HG03025 (cell line): Measurements from ENCODE around the gene THSD8.
"Not testable (repeated sequence)": the region's sequence is repeated elsewhere in the genome, so short reads cannot be mapped to it uniquely, and the experiment has no call there.

Experiments used
- ATAC-seq: cut with Tn5 transposase; IDR thresholded peaks from one replicate; pipeline ENCODE4 v1.9.1; 2021; ENCODE audit warnings: mild to moderate bottlenecking, moderate library complexity; ENCODE audit not compliant: unreplicated experiment, low FRiP score

Gene THSD8

DNA sequence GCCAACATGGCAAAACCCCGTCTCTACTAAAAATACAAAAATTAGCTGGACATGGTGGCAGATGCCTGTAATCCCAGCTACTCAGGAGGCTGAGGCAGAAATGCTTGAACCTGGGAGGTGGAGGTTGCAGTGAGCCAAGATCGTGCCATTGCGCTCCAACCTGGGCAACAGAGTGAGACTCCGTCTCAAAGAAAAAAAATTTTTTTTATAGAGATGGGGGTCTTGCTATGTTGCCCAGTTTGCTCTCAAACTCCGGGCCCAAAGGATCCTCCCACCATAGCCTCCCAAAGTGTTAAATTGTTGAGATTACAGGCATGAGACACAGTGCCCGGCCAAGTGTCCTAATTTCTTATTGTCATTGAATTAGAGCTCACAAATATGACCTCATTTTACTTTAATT lies 15.3 kb downstream of the THSD8 start:
- ATAC-seq: not testable (repeated sequence)

DNA sequence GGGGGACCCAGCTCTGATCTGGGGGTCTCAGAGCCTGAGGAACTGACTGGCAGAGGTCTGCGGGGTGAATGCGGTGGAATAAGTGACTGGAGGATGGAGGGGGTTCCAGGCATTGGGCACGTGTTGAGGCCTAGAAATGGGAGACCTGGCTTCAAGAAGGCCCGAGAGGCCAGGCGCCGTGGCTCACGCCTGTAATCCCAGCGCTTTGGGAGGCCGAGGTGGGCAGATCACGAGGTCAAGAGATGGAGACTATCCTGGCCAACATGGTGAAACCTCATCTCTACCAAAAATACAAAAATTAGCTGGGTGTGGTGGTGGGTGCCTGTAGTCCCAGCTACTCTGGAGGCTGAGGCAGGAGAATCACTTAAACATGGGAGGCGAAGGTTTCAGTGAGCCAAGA lies 15.9 kb downstream of the THSD8 start:
- not testable (repeated sequence) for ATAC-seq

DNA sequence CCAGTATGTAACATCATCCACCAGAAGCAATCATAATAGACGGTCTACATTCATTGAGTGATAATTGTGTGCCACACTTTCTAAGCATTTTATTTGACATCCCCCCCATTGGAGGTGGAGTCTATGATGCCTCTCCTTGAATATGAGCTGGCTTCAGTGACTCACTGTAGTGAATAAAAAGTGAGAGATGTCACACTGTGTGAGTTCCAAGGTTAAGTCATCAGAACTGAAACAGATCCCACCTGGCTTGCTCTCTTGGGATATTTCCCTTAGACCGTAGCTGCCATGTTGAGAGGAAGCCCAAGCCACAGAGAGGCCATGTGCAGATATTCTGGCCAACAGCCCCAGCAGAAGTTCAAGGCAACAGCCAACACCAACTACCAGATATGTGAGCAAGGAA lies 19.9 kb downstream of the THSD8 start:
- ATAC-seq: no peak

DNA sequence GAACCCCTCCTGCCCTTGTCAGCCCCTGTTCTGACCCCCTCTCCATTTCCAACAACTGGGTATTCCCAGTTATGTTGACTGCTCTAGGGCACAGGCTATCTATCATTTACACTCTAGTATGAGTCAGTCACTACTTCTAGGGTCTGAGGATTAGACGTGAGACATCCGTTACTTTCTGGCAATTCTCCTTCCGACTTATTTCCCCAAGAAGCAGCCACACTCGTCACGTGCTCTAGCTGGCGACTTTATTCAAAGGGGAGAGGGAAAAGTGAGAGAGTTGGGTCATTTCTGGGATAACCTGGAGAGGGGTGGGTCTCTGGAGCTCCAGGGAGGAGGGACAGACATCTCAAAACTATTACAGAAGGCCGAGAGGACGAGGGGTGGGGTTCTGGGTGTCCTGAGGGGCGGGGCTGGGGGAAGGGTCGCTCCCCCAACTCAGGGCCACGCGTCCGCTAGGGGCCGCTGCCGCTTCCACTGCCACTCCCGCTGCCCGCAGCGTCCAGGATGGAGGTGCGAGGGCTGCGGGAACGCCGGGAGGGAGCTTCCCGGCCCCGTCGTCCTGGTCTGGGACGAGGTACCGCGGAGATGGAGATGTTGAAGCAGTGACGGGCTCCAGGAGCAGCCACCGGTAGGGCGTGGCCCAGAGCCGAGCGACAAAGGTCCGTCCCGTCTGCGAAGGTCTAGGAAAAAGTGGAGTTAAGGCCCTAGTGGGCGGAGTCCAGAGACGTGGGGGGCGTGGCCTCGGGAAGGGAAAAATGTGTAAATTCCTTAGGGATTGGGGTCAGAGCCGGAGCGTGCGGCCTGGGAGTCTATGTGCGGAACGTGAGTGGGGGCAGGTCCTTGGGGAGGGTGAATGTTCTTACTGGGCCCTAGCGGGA lies 23.6 kb downstream of the THSD8 start:
- ATAC-seq: no peak

DNA sequence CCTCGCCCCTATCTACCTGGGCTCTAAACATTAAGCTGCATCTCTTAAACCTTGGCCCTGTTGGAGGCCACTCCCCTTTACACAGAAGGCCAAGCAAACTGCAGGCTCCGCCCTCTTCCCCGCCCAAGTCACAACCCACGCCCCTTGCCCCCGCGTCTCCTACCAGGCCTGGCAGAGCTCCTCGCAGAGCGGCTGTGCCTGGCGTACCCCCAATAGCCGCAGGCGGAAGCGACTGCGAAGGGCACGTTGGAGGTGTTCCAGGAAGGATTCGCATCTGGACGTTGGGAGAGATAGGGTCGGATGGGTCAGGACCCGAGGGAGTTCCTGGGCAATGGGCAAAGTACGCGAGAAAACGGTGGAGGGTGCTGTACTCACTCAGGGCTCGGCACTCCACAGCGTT lies 26.6 kb downstream of the THSD8 start:
- ATAC-seq: no peak

DNA sequence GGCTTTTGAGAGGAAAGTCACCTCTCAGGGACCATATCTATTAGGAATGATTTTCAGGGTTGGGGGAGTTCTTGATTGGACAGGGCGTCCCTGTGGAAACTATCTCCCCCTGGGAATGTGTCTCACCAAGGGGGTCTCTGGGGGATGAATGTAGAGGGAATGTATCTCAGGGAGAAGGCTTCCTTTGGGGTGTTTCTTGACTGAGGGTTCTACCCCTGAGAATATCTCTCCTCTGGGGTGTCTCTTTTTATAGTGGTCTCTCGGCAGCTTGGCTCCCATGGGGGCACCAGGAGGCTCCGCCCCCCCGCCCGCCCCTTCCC lies 31.5 kb downstream of the THSD8 start:
- ATAC-seq: no peak

DNA sequence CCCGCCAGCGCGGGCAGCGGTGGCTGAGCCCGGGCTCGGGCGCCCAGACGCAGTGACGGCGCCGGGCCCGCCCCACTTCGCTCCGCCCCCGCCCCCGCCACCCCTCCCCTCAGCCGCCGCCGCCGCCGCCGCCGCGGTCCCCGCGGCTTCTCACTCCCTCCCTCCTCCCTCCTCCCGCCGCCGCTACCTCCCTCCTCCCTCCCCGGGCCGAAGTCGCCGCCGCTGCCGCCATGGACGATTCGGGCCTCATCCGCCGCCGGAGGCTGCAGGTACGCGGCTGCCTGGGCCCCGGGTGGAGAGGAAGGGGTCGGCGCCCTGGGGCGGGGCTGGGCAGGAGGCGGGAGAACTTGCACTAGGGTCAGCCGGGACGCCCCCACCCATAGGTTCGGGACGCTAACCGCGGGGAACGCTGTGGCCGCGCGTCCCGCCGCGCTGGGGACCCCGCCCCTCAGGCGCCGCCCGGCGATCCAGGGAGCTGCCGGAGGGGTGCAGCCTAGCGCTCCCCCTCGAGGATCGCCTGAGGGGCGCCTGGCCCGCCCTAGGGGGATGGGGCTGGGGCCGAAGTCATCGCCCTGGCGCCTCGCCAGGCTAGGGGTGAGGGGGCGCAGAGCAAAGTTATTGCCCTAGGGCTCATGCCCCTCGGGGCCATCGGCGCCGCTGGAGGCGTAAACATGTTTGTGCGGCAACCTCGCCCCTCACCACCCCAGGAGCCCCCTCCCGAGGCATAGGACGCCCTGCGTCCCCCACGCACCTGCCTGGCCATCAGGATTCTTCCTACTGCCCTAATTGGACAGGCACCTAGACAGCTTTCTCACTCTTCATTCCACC lies 32.1 kb downstream of the THSD8 start:
- ATAC-seq: no peak

DNA sequence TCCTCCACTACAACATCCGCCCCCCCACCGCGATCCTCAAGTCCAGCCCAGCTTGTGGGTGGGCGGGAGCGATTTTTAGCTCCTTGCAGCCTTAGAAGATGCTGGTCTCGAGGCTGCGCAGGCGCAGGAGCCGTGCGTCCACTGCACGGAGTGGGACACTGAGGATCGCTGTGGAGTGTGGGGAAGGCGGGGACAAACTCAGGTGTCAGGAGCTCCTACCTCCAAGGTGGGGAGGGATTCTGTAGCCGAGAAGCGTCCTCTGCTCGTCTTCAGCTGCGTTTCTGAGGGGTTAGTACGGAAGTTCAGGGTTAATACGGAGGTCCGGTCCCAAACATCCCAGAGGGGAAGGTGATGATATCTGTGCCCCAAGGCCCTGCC lies 32.7 kb downstream of the THSD8 start, which contains the start of gene RTBDN:
Gene RTBDN, minus strand, starts transcription at position 14 of the 378 bp plus-strand sequence. CDS start 4,600 bp downstream, outside the sequence.
- no peak for ATAC-seq

DNA sequence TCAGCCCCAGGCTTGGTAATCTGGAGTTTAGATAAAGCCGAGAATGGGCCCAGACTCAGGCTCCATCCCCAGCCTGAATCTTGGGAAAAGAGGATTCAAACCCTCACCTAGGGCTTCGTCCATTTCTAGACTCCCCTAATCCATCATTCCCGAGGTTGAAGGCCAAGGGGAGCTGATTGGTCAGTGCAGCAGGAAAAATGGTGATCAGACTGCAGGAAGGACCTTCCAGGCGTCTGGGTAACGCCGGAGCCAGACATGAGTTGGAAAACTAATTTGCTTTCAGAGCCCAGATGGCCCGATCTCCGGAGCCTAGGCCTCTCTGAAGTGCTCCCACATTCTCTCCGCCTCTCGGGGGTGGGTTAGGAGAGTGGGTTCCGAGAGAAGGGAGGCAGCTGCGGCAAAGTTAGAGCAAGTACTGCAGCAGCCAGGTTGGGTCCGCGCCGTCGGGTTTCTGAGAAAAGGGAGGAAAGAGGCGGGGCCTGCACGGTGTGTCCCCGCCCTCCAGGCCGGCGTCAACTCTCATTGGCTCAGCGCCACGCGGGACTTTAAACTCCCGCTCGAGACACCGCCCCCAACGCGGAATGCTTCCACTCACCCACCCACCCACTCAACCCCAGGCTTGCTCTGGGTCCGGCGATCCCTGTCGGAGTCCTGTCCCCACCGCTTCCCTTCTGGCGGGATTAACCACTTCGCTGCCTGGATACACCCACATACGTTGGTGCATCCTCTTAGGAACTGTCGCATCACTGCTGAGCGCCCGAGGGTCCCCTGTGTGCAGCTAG lies 33.3 kb downstream of the THSD8 start:
- ATAC-seq: no peak

DNA sequence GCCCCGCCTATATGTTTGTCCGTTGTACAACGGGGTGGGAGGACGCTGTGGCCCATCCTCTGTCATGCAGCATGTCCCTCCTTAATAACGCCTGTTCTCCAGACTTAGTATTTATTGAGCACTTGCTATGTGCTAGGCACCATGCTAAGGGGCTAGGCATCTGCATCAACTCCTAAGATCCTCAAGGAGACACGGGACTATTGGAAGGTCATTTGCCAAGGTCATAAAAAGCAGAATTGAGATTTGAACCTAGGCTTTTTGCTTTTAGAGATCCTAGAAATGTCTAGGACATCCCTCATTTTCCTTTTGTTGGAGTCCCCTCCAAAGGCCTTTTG lies 34.6 kb downstream of the THSD8 start:
- ATAC-seq: no peak

DNA sequence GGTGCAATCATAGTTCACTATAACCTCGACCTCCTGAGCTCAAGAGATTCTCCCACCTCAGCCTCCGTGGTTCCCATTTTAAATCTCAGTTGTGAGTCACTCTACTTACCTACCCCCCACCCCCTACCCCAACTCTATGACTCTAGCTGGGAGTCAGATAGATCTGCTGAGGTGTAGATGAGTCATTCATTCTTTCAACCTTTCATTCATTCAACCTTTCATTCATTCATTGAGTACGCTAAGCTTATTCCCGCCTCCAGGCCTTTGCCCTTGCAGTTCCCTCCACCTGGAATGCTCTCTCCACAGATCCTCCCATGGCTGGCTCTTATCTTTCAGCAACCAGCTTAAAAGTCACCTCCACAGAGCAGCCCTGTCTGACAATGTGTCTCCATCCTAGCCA lies 35.4 kb downstream of the THSD8 start:
- ATAC-seq: no peak

DNA sequence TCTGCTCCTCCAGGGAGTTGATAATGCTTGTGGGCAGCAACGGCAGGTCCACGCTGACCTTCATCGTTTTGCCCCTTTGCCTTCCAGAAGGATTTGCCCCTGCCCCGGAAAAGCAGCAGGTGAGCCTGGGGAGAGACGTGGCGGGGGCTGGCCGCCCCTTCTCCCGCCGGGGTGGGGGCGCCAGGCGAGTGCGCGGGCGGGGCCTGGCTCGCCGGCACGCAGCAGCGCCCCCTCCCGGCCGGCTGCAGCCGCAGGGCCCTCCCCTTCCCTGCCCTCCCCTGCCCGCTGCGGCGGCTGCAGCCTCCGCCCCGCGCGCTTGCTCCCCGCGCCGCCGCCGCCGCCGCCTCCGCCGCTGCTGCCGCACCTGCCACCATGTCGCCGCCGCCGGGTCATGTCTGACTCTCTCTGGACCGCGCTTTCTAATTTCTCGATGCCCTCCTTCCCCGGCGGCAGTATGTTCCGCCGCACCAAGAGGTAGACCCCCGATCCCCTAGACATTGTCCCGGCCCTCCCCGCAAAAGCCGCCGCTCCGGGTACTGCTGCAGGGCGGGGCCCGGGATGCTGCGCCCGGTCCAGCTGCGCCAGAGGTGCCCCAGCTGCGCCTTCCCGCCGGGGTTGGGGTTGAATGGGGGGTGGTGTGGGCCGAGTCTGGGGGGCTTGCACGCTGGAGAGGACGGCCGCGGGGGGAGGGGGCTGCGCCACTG lies 36.5 kb downstream of the THSD8 start, which contains the start of gene MAST1:
Gene MAST1, plus strand, starts transcription at position 334 of the 704 bp plus-strand sequence. Its CDS starts 58 bp downstream, at position 392.
- ATAC-seq: no peak

DNA sequence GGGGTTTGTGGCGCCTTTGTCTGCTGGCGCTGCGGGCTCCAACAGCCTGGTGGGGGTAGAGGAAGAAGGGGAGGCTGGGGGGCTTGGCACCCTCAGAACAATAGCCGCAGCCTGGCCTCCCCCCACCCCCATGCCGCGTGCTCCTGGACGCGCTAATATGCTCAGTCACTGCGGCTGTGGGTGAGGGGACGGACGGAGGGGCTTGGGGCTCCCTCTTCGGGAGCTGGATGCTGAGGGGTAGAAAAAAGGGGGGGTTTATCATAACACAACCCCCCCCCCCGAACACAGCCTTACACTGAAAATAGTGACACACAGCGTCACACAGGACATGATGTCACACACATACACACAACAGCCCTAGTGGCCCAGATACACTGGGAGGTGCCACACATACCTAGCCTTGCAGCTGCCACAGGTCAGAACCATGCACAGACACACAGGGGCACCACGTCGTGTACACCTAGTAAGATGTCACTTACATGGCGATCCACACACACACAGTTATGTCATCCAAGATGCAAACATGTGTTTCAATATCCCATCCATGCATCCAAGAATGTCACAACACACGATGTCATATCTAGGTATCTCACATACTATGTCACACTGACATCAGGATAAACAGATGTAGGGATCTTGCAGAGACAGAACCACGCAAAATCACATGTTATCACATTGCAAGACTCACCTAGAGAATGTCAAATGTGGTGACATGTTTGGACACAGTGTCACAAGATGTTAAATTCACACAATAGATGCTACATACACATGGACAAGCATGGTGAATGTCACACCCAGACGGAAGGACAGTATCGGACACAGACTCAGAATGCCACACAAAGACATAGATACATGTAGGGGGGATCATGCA lies 37.3 kb downstream of the THSD8 start:
- no peak for ATAC-seq

DNA sequence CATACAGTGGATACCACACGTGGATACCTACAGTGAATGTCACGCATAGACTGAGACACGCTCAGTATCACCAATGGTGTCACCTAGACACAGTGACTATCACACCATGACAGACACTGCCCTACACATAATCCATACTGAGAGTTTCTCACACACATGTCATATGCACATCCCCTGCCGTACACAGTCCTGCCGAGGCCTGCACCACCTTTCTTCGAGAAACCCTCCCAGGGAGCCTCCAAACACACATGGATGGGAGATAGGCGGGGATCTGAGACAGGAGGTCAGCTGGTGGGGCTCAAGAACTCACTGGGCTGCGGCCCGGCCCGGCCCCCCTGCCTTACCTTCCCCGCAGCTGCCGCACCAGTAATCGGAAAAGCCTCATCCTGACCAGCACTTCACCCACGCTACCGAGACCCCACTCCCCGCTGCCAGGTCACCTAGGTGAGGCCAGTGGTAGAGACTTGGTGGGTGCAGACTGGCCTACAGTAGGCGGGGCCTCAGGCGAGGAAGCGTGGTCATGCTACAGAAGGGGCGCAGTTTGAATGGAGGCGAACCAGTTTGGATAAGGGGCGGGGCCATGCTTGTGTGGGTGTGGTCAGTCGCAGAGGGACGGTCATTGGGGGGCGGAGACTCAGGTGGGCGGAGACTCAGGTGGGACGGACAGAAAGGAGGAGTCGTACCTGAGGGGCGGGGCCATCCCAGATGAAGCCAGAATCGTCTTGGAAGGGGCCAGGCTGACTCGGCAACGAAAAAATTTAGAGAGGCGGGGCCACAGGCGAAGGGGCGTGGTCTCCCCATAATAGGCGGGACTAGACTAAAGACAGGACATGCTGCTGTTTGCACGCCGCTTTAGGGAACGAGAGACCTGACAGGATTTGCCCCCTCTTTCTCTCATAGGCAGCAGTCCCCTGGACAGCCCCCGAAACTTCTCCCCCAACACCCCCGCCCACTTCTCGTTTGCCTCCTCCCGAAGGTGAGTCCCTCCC lies 38.5 kb downstream of the THSD8 start:
- ATAC-seq: no peak

DNA sequence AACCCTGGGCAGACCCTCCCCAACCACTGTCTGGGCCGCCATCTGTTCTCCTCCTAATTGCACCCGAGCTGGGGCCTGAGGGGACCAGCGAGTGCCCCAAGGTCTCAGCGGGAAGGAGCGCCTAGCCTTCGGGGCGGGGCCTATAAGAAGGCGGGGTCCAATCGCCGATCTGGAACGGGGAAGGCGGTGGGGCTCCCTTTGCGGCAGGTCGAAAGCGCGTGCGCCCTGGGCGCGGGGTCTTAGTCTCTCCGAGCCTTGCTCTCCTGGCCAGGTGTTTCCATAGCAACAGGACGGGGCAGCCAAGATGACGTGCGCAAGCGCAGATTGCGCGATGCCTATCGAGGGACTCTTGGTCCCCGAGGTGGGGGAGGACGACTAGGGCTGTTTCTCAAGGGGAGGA lies 39.2 kb downstream of the THSD8 start:
- no peak for ATAC-seq

DNA sequence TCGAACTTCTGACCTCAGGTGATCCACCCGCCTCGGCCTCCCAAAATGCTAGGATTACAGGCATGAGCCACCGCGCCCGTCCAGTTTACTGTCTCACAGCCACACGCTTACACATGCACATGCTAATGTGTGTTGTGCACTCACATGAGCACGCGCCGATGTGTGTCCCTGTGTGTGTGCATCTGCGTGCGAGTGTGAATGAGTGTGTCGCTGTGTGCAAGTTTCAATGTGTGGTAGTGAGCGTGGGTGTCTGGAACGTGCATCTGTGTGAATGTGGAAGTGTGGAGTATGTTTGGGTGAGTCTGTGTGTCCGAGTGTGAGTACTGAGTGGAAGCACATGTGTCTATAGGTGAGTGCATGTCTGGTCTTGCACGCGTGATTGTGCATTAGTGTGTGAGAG lies 40.6 kb downstream of the THSD8 start:
- ATAC-seq: no peak

DNA sequence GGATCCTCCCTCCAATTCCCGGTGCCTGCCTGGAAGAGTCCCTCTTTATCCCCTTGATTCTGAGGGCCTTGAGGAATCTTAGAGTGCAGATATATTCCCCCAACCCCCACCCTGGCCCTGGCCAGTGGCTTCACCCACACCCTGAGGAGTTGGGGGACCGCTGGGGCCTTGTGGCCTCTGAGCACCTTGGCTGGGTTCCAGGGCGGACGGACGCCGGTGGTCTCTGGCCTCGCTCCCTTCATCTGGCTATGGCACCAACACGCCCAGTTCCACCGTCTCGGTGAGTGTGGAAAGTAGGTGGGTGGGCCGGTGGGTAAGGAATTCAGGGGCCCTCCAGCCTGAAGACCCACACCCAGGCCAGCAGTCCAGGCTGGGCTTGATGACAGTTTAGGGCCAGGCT lies 41.5 kb downstream of the THSD8 start:
- ATAC-seq: no peak

DNA sequence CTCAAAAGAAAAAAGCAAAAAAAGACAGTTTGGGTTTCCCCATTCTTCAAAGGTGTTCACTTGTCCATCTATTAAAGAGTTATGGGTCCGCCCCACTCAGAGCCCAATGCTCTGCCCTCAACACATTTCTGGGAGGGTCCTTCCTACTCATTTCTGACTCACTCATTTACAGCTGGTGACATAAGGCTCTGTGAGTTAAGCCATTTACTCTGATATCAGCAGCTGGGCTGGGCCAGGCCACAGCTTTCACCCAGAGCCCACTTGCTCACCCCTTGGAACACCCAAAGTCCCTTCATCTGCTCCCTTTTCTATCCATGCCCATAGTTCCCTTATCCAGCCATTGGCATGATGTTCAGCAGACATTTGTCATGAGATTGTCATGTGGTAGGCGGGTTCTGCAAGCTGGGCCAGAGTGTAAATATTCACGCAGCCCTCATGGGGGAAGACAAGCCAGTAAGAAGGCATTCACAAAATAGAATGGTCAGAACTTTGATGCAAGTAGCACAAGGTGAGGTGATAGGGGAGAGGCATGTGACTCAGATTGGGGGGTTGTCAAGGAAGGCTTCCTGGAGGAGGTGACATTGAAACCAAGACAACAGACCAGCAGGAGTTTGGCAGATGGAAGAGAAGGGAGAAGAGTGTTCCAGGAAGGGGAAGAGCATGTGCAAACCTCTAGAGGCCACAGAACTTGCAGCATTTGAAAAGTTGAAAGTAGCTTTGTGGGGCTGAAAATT lies 42.3 kb downstream of the THSD8 start:
- ATAC-seq: no peak
